Cardiac muscle cell (in vitro differentiated cells and primary cell): ENCODE data around the gene NR3C1. TPM values are rescaled to one million over a fixed set of nuclear protein-coding genes. Genes with fewer than 3 reads are reported as not detected.

ENCODE experiments used
- DNase-seq, 2 donors: peaks; one replicate each; pipeline versions ENCODE4 v3.0.0 to v3.0.0-alpha.2; 2010 to 2017; ENCODE audit warnings: low read depth in 1 of 2, low spot score in 1 of 2
- H3K27ac ChIP-seq: fragments of 200-600 bp; sonication (generic); 2 replicates; pipeline ENCODE4 v1.5.1; 2016
- H3K27me3 ChIP-seq: fragments of 200-600 bp; sonication (generic); 2 replicates; pipeline ENCODE4 v1.6.0; 2016; ENCODE audit warnings: control low read depth
- H3K36me3 ChIP-seq: fragments of 200-600 bp; sonication (generic); 2 replicates; pipeline ENCODE4 v1.5.1; 2016; ENCODE audit warnings: control low read depth
- H3K4me1 ChIP-seq: fragments of 200-600 bp; sonication (generic); 2 replicates; pipeline ENCODE4 v1.8.1; 2017; ENCODE audit warnings: low read depth, mild to moderate bottlenecking, mixed run types
- H3K4me3 ChIP-seq: fragments of 200-600 bp; sonication (generic); 2 replicates; pipeline ENCODE4 v1.5.1; 2016; ENCODE audit warnings: mild to moderate bottlenecking
- H3K9me3 ChIP-seq: fragments of 200-600 bp; sonication (generic); 2 replicates; pipeline ENCODE4 v1.5.1; 2017; ENCODE audit warnings: low read depth, mild to moderate bottlenecking, control low read depth
- polyA plus RNA-seq: library from polyadenylated mRNA; unstranded; fragments of >200 nt; fragmentation: Nextera tagmentation; extraction: Ambion mirVana; gene quantifications from 2 replicates; pipeline ENCODE4 v1.2.1, GENCODE V29; 2016
- total RNA-seq: library from RNA; depleted of rRNA; stranded (reverse); fragments of >200 nt; gene quantifications from 2 replicates; pipeline ENCODE4 v1.2.3, GENCODE V29; 2016
- TF ChIP-seq, protein P1 (sequence below): IDR thresholded peaks from 2 replicates; pipeline ENCODE4 v1.5.1; 2012; ENCODE audit warnings: low read depth, mild to moderate bottlenecking, low read length

NR3C1 gene
- total and polyA plus RNA-seq, 2 experiments from 2014 or later = 9.4 to 9.7 TPM

DNA sequence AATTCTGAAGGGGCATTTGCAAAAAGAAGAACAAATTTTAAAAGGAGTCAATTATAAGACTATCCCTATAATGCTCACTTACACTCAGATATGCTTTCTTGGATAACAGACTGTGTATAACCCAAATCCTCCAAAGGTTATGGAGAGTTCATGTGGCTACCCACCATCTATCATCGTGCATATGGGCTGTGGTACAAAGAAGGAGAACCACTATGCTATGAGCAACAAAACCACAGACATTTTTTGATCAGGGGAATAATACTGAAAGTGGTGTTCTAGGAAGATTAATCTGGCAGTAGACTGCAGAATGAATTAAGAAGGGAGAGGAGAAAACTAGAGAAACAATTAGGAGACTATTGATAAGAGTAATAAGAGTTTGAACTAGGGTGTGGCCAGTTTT is 16.8 kb downstream of the NR3C1 start:
- no peaks in the 10 kb centered on the region for H3K4me1 ChIP-seq
- no peak overlapping the region for H3K4me3 ChIP-seq
- H3K9me3 ChIP-seq = no peaks in the 10 kb centered on the region
- DNase-seq = peak in 1 of 2 donors; percentile 65
- H3K36me3 ChIP-seq = no peaks in the 10 kb centered on the region
- TF ChIP-seq, protein P1, sequence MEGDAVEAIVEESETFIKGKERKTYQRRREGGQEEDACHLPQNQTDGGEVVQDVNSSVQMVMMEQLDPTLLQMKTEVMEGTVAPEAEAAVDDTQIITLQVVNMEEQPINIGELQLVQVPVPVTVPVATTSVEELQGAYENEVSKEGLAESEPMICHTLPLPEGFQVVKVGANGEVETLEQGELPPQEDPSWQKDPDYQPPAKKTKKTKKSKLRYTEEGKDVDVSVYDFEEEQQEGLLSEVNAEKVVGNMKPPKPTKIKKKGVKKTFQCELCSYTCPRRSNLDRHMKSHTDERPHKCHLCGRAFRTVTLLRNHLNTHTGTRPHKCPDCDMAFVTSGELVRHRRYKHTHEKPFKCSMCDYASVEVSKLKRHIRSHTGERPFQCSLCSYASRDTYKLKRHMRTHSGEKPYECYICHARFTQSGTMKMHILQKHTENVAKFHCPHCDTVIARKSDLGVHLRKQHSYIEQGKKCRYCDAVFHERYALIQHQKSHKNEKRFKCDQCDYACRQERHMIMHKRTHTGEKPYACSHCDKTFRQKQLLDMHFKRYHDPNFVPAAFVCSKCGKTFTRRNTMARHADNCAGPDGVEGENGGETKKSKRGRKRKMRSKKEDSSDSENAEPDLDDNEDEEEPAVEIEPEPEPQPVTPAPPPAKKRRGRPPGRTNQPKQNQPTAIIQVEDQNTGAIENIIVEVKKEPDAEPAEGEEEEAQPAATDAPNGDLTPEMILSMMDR = no peak
- no peak overlapping the region for H3K27ac ChIP-seq
- no peaks in the 10 kb centered on the region for H3K27me3 ChIP-seq

DNA sequence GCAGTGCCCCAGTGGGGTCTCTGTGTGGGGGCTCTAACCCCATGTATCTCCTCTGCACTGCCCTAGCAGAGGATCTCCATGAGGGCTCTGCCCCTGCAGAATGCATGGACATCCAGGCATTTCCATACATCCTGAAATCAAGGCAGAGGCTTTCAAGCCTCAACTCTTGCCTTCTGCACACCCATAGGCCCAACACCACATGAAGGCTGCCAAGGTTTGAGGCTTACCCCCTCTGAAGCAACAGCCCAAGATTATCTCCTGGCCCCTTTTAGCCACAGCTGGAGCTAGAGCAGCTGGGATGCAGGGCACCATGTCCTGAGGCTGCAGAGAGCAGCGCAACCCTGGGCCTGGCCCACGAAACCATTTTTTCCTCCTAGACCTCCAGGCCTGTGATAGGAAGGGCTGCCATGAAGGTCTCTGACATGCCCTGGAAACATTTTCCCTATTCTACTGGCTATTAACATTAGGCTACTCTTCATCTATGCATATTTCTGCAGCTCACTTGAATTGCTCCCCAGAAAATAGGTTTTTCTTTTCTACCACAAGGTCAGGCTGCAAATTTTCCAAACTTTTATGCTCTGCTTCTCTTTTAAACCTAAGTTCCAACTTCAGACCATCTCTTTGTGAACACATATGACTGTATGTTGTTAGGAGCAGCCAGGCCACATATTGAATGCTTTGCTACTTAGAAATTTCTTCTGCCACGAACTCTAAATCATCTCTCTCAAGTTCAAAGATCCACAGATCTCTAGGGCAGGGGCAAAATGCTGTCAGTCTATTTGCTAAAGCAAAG is 18.4 kb downstream of the NR3C1 start:
- no peaks in the 10 kb centered on the region for H3K27me3 ChIP-seq
- no peaks in the 10 kb centered on the region for H3K36me3 ChIP-seq
- no peak overlapping the region for H3K27ac ChIP-seq
- no peak for DNase-seq
- H3K4me1 ChIP-seq = no peaks in the 10 kb centered on the region
- TF ChIP-seq, protein P1 = no peak
- no peak overlapping the region for H3K4me3 ChIP-seq
- H3K9me3 ChIP-seq = no peaks in the 10 kb centered on the region

DNA sequence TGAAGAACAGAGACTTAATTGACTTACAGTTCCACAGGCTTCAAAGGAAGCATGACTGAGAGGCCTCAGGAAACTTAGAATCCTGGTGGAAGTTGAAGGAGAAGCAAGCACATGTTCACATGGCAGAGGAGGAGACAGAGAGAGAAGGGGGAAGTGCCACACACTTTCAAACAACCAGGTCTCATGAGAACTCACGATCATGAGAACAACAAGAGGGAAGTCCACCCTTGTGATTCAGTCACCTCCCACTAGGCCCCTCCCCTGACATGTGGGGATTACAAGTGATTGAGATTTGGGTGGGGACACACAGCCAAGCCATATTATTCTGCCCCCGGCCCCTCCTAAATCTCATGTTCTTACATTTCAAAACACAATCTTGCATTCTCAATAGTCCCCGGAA is 19.5 kb downstream of the NR3C1 start:
- H3K27ac ChIP-seq = no peak overlapping the region
- no peaks in the 10 kb centered on the region for H3K4me1 ChIP-seq
- H3K36me3 ChIP-seq = no peaks in the 10 kb centered on the region
- no peaks in the 10 kb centered on the region for H3K9me3 ChIP-seq
- TF ChIP-seq, protein P1 = no peak
- H3K27me3 ChIP-seq = no peaks in the 10 kb centered on the region
- no peak overlapping the region for H3K4me3 ChIP-seq
- DNase-seq = no peak

DNA sequence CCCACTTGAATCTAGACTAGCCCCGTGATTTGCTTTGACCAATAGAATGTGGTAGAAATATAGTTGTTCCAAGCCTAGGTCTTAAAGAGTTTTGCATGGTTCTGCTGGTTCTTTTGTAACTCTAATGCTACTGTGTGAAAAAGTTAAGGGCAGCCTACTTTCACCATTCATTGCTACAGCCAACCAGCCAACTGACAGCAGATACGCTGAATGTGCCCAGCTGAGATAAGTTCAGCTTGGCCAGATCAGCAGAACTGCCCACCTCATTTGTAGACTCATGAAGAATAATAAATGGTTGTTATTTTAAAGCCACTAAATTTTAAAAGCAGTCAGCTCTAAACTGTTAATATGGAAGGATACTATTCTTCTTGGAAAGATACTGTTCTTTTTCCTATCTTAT is 23.9 kb downstream of the NR3C1 start:
- Histone ChIP-seq H3K9me3 (no peaks in the 10 kb centered on the region), H3K4me3 (no peak overlapping the region), H3K36me3 (no peaks in the 10 kb centered on the region), H3K27ac (no peak overlapping the region), H3K4me1 (no peaks in the 10 kb centered on the region), H3K27me3 (no peaks in the 10 kb centered on the region)
- TF ChIP-seq, protein P1 = no peak
- DNase-seq = no peak

DNA sequence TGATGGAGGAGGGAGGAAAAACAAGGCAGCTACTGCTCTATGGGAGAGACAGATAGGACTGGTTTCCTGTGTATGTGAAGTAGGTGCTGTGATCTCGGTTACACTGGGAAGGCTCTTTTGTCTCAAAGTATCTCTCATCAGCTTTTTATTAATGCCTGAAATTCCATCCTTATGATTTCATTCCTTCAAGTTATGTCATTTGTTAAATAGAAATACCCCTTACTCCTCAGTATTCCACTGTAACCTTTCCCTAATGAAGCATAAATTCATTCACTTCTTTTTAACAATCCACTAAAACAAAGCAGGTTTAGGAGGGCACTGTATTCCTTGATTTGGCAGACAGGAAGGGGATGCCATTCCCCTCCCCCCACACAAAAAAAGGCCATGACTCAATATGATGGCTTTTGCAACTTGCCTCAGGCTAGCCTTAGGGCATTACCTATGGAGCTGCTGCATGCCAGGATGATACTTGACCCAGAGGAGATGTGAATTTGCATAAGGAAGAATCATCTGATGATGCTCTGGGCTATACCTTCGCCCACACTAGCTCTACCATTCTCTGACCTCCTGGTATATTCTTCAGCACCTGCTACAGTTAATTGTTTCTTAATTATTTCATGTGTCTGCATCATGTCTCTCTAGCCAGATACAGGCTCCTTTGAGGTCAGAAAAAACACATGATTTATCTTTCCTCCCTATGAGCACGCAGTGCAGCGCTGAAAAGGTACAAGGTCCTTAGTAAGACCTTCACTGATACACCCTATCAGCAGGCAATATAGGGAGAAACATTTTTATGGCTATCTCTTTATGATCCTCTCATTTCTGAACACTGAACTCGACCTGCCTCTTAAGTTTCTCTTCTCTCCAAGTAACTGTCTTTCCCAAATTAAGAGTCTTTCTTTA is 26.3 kb downstream of the NR3C1 start:
- H3K4me1 ChIP-seq = no peaks in the 10 kb centered on the region
- no peaks in the 10 kb centered on the region for H3K9me3 ChIP-seq
- peak in 1 of 2 donors; percentile 30 for DNase-seq

More for the DNA sequence above, 26.3 kb downstream of the NR3C1 start:
- H3K4me3 ChIP-seq = no peak overlapping the region
- no peaks in the 10 kb centered on the region for H3K36me3 ChIP-seq
- H3K27me3 ChIP-seq = no peaks in the 10 kb centered on the region
- no peak overlapping the region for H3K27ac ChIP-seq
- TF ChIP-seq, protein P1 = no peak
